H9 (cell line): Measurements from ENCODE around the gene ADAM11. TPM values are rescaled to one million over a fixed set of nuclear protein-coding genes. Genes with fewer than 3 reads are reported as not detected.
"Not testable (repeated sequence)": the region's sequence is repeated elsewhere in the genome, so short reads cannot be mapped to it uniquely, and the experiment has no call there.

ENCODE experiments used
- DNase-seq: peaks from one replicate; pipeline ENCODE4 v3.0.0-alpha.2; 2017
- H2AFZ ChIP-seq: one replicate; pipeline ENCODE4 v1.6.1; 2013; ENCODE audit warnings: mild to moderate bottlenecking, low read length, control low read depth, moderate library complexity
- H2AK5ac ChIP-seq: 2 replicates; pipeline ENCODE4 v1.6.1; 2013; ENCODE audit warnings: low read length, control low read depth, mixed read lengths; ENCODE audit not compliant: insufficient read length
- H2BK120ac ChIP-seq: one replicate; pipeline ENCODE4 v1.6.1; 2013; ENCODE audit warnings: low read depth, mild to moderate bottlenecking, low read length, control low read depth, inconsistent platforms; ENCODE audit not compliant: poor library complexity, severe bottlenecking
- H2BK12ac ChIP-seq: 2 replicates; pipeline ENCODE4 v1.6.1; 2013; ENCODE audit warnings: low read length, control low read depth, mixed read lengths, low read depth; ENCODE audit not compliant: insufficient read length
- H2BK15ac ChIP-seq: 2 replicates; pipeline ENCODE4 v1.6.1; 2013; ENCODE audit warnings: low read depth, low read length, control low read depth
- H2BK20ac ChIP-seq: one replicate; pipeline ENCODE4 v1.6.1; 2013; ENCODE audit warnings: low read depth, mild to moderate bottlenecking, low read length, control low read depth, inconsistent platforms; ENCODE audit not compliant: poor library complexity, severe bottlenecking
- H2BK5ac ChIP-seq: 2 replicates; pipeline ENCODE4 v1.6.1; 2013; ENCODE audit warnings: low read length, control low read depth, mixed read lengths; ENCODE audit not compliant: insufficient read length
- H3K14ac ChIP-seq: 2 replicates; pipeline ENCODE4 v1.6.1; 2013; ENCODE audit warnings: low read length, control low read depth; ENCODE audit not compliant: insufficient read depth
- H3K18ac ChIP-seq: 2 replicates; pipeline ENCODE4 v1.6.1; 2013; ENCODE audit warnings: low read depth, mild to moderate bottlenecking, mixed read lengths, low read length, control low read depth; ENCODE audit not compliant: insufficient read length
- H3K23ac ChIP-seq: 2 replicates; pipeline ENCODE4 v1.6.1; 2013; ENCODE audit warnings: low read length, control low read depth, mixed read lengths, low read depth; ENCODE audit not compliant: insufficient read length
- H3K23me2 ChIP-seq: 2 replicates; pipeline ENCODE4 v1.6.1; 2013; ENCODE audit warnings: low read depth, mild to moderate bottlenecking, mixed read lengths, low read length, control low read depth; ENCODE audit not compliant: insufficient read length, poor library complexity, severe bottlenecking
- H3K27ac ChIP-seq: 2 replicates; pipeline ENCODE4 v1.5.1; 2013; ENCODE audit warnings: low read length, control low read depth, mixed read lengths, low read depth; ENCODE audit not compliant: insufficient read length
- H3K27me3 ChIP-seq: 2 replicates; pipeline ENCODE4 v1.6.1; 2013; ENCODE audit warnings: low read length, control low read depth, inconsistent platforms; ENCODE audit not compliant: insufficient read depth
- H3K4ac ChIP-seq: 2 replicates; pipeline ENCODE4 v1.6.1; 2013; ENCODE audit warnings: low read depth, mild to moderate bottlenecking, control low read depth, inconsistent platforms, low read length, moderate library complexity
- H3K4me1 ChIP-seq: 2 replicates; pipeline ENCODE4 v1.6.1; 2013; ENCODE audit warnings: low read length, control low read depth, inconsistent platforms; ENCODE audit not compliant: insufficient read depth
- H3K4me2 ChIP-seq: 2 replicates; pipeline ENCODE4 v1.6.1; 2013; ENCODE audit warnings: low read length, control low read depth, mixed read lengths; ENCODE audit not compliant: insufficient read length, insufficient read depth
- H3K56ac ChIP-seq: 2 replicates; pipeline ENCODE4 v1.6.1; 2013; ENCODE audit warnings: low read depth, mild to moderate bottlenecking, mixed read lengths, low read length, control low read depth; ENCODE audit not compliant: insufficient read length
- H3K79me1 ChIP-seq: 2 replicates; pipeline ENCODE4 v1.6.1; 2013; ENCODE audit warnings: low read depth, mild to moderate bottlenecking, moderate library complexity, low read length, control low read depth, inconsistent platforms; ENCODE audit not compliant: insufficient read depth, poor library complexity, severe bottlenecking
- H3K79me2 ChIP-seq: 2 replicates; pipeline ENCODE4 v1.6.1; 2013; ENCODE audit warnings: low read length, control low read depth, inconsistent platforms; ENCODE audit not compliant: insufficient read depth
- H3K9ac ChIP-seq: 2 replicates; pipeline ENCODE4 v1.6.1; 2013; ENCODE audit warnings: low read length, control low read depth, mixed read lengths; ENCODE audit not compliant: insufficient read length; ENCODE audit errors: extremely low read depth
- H3K9me3 ChIP-seq: one replicate; pipeline ENCODE4 v1.6.1; 2013; ENCODE audit warnings: low read depth, low read length, inconsistent platforms; ENCODE audit not compliant: control insufficient read depth
- H3T11ph ChIP-seq: one replicate; pipeline ENCODE4 v1.6.1; 2013; ENCODE audit warnings: mild to moderate bottlenecking, low read length, control low read depth, inconsistent platforms
- H4K20me1 ChIP-seq: one replicate; pipeline ENCODE4 v1.6.1; 2013; ENCODE audit not compliant: control insufficient read depth, insufficient read length, insufficient read depth
- H4K5ac ChIP-seq: 2 replicates; pipeline ENCODE4 v1.6.1; 2013; ENCODE audit warnings: low read depth, mild to moderate bottlenecking, mixed read lengths, low read length, control low read depth; ENCODE audit not compliant: insufficient read length
- H4K8ac ChIP-seq: replicated peaks from 2 replicates; pipeline ENCODE4 v1.6.1; 2013; ENCODE audit warnings: low read length, control low read depth, mixed read lengths, low read depth; ENCODE audit not compliant: insufficient read length
- H4K91ac ChIP-seq: 2 replicates; pipeline ENCODE4 v1.6.1; 2013; ENCODE audit warnings: low read depth, mild to moderate bottlenecking, moderate library complexity, mixed read lengths, low read length, control low read depth; ENCODE audit not compliant: insufficient read length
- H3K27ac Mint-ChIP-seq, 3 experiments: 2 replicates in 2 of 3; 3 replicates in 1 of 3; pipeline ENCODE4 v1.8.0; 2020 to 2021; ENCODE audit warnings: mixed read lengths in 3 of 3, mild to moderate bottlenecking in 1 of 3, moderate library complexity in 1 of 3
- H3K27me3 Mint-ChIP-seq: 2 replicates; pipeline ENCODE4 v1.8.0; 2021; ENCODE audit warnings: low read depth, mild to moderate bottlenecking, moderate library complexity, mixed read lengths
- H3K36me3 Mint-ChIP-seq, 3 experiments: 2 replicates in 2 of 3; 3 replicates in 1 of 3; pipeline ENCODE4 v1.8.0; 2020 to 2021; ENCODE audit warnings: low read depth in 3 of 3, mixed read lengths in 3 of 3; ENCODE audit not compliant: insufficient read depth in 1 of 3
- H3K4me1 Mint-ChIP-seq, 2 experiments: 2 replicates each; pipeline ENCODE4 v1.8.0; 2020; ENCODE audit warnings: mixed read lengths in 2 of 2
- H3K4me3 Mint-ChIP-seq, 2 experiments: 2 replicates in 1 of 2; 3 replicates in 1 of 2; pipeline ENCODE4 v1.8.0; 2020 to 2021; ENCODE audit warnings: mild to moderate bottlenecking in 2 of 2, mixed read lengths in 2 of 2, moderate library complexity in 1 of 2
- H3K9me3 Mint-ChIP-seq, 2 experiments: 2 replicates in 1 of 2; 3 replicates in 1 of 2; pipeline ENCODE4 v1.8.0; 2020; ENCODE audit warnings: mild to moderate bottlenecking in 2 of 2, mixed read lengths in 2 of 2, moderate library complexity in 1 of 2
- CTCF ChIP-seq: fragments of 200-600 bp; sonication (generic); conservative IDR thresholded peaks from 3 replicates; pipeline ENCODE4 v1.8.0; 2021; ENCODE audit warnings: antibody characterized with exemption, mild to moderate bottlenecking
- WGBS: extraction: QIAGEN DNeasy Blood & Tissue Kit; methylation state at CpG from one replicate; pipeline ENCODE4 v1.1.7; 2013; ENCODE audit warnings: missing lambda C conversion rate, low lambda C conversion rate, mixed read lengths; ENCODE audit not compliant: insufficient read length; ENCODE audit errors: extremely low coverage; 5-methylcytosine and 5-hydroxymethylcytosine counted together
- total RNA-seq: library from RNA; stranded (reverse); gene quantifications from 2 replicates; pipeline ENCODE4 v1.2.1, GENCODE V29; 2021

Gene ADAM11
- total RNA-seq, 1 experiment from 2014 or later: 4.6 TPM

- no peak overlapping the region for H4K91ac ChIP-seq
- TF ChIP-seq CTCF: no peak
- no peak overlapping the region for H3K56ac ChIP-seq
- H2BK120ac ChIP-seq: no peak overlapping the region
- no peak overlapping the region for H2AFZ ChIP-seq
- H3K9ac ChIP-seq: no peak overlapping the region
- H3K27me3 ChIP-seq: no peaks in the 10 kb centered on the region
- no peak for DNase-seq
- H2BK15ac ChIP-seq: no peak overlapping the region
- H2BK5ac ChIP-seq: no peak overlapping the region
- no peak overlapping the region for H3K4ac ChIP-seq
- H3K79me2 ChIP-seq: no peaks in the 10 kb centered on the region
- Mint-ChIP-seq H3K27ac (no peak overlapping the region), H3K27me3 (no peaks in the 10 kb centered on the region), H3K36me3 (peaks cover 21 to 60% (median 55%) of the 10 kb centered on the region in 3 experiments; a peak in 6 of 7 replicates), H3K4me3 (no peak overlapping the region), H3K9me3 (no peaks in the 10 kb centered on the region), H3K4me1 (no peaks in the 10 kb centered on the region)
- no peak overlapping the region for H3K18ac ChIP-seq
- H3K23ac ChIP-seq: no peak overlapping the region
- no peaks in the 10 kb centered on the region for H3K9me3 ChIP-seq
- no peak overlapping the region for H4K8ac ChIP-seq
- WGBS: no CpG with 5 or more reads among the region's 5 CpGs
- no peak overlapping the region for H2AK5ac ChIP-seq
- H4K5ac ChIP-seq: no peak overlapping the region
- no peak overlapping the region for H3K4me2 ChIP-seq
- H3K4me1 ChIP-seq: no peaks in the 10 kb centered on the region
- H4K20me1 ChIP-seq: no peaks in the 10 kb centered on the region
- H3T11ph ChIP-seq: no peak overlapping the region
- H2BK12ac ChIP-seq: no peak overlapping the region
- H3K14ac ChIP-seq: no peak overlapping the region
- no peak overlapping the region for H2BK20ac ChIP-seq
- no peaks in the 10 kb centered on the region for H3K79me1 ChIP-seq
- no peaks in the 10 kb centered on the region for H3K23me2 ChIP-seq
- no peak overlapping the region for H3K27ac ChIP-seq
Observed at GRCh38 chr17:44722254-44722653, 36.5 kb upstream of the ADAM11 start.

GRCh38 chr17:44726121-44726520 is 32.7 kb upstream of the ADAM11 start:
- H2BK5ac ChIP-seq, H4K5ac ChIP-seq, H3T11ph ChIP-seq, H3K23ac ChIP-seq, DNase-seq, H3K23me2 ChIP-seq, H4K8ac ChIP-seq, H3K14ac ChIP-seq, H2BK20ac ChIP-seq, H3K4me1 ChIP-seq, H3K4me3 Mint-ChIP-seq, H3K4me1 Mint-ChIP-seq, H3K4ac ChIP-seq, H3K27ac ChIP-seq, H2AFZ ChIP-seq, H3K27me3 ChIP-seq, H3K79me1 ChIP-seq, H4K91ac ChIP-seq, H2AK5ac ChIP-seq, H3K9me3 ChIP-seq, H3K18ac ChIP-seq, H3K27ac Mint-ChIP-seq, H2BK15ac ChIP-seq, H3K27me3 Mint-ChIP-seq, H2BK12ac ChIP-seq, H3K79me2 ChIP-seq, H3K9me3 Mint-ChIP-seq, H3K4me2 ChIP-seq, H2BK120ac ChIP-seq, H4K20me1 ChIP-seq, H3K56ac ChIP-seq, H3K9ac ChIP-seq: not testable (repeated sequence)
- peaks cover 24 to 64% (median 63%) of the 10 kb centered on the region in 3 experiments; a peak in 6 of 7 replicates for H3K36me3 Mint-ChIP-seq
- no CpG with 5 or more reads among the region's 6 CpGs for WGBS
